DND-41 (cell line): Measurements from ENCODE around the gene GNAS.

ENCODE experiments used
- EZH2 ChIP-seq: IDR thresholded peaks from 3 replicates; pipeline ENCODE4 v1.6.1; 2012; ENCODE audit warnings: borderline replicate concordance, low read depth, mild to moderate bottlenecking, moderate library complexity, low read length, inconsistent platforms; ENCODE audit not compliant: severe bottlenecking
- TF ChIP-seq, protein P1 (sequence below): IDR thresholded peaks from 2 replicates; pipeline ENCODE4 v1.5.1; 2012; ENCODE audit warnings: borderline replicate concordance, low read length, moderate library complexity, mild to moderate bottlenecking; ENCODE audit not compliant: poor library complexity, severe bottlenecking; ENCODE audit errors: extremely low read depth

DNA sequence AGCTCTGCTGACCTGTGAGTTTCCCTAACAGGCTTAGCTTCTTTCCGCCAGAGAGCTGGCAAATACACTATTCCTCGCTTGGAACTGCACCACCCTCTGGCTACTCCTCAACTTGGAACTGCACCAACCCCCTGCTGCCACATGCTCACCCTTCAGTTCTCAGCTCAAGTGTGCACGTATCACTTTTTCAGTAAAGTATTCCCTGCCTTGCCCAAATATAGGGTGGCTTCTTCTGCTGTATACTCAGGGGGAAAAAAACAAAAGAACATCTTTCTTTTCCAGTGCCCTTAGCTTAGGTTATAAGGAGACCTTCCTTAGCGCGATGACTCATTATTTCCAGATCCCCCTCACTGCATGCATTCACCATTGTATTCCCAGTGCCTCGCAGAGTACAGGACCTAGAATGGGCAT is 23.0 kb upstream of the GNAS start:
- TF ChIP-seq EZH2, result no peak
- TF ChIP-seq, protein P1, sequence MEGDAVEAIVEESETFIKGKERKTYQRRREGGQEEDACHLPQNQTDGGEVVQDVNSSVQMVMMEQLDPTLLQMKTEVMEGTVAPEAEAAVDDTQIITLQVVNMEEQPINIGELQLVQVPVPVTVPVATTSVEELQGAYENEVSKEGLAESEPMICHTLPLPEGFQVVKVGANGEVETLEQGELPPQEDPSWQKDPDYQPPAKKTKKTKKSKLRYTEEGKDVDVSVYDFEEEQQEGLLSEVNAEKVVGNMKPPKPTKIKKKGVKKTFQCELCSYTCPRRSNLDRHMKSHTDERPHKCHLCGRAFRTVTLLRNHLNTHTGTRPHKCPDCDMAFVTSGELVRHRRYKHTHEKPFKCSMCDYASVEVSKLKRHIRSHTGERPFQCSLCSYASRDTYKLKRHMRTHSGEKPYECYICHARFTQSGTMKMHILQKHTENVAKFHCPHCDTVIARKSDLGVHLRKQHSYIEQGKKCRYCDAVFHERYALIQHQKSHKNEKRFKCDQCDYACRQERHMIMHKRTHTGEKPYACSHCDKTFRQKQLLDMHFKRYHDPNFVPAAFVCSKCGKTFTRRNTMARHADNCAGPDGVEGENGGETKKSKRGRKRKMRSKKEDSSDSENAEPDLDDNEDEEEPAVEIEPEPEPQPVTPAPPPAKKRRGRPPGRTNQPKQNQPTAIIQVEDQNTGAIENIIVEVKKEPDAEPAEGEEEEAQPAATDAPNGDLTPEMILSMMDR, result no peak
